A549 treated with DMSO at 1 μM for 4 hours (cell line): ENCODE results near the gene DGKH. TPM values are rescaled to one million over a fixed set of nuclear protein-coding genes. Genes with fewer than 3 reads are reported as not detected.

ENCODE experiments used
- total RNA-seq: library from RNA; stranded (reverse); fragments of 200-300 nt; extraction: Qiagen RNA extraction; gene quantifications from 5 replicates; pipeline ENCODE4 v1.2.3, GENCODE V29; 2022; ENCODE audit warnings: low read depth

DGKH gene
- total RNA-seq: 3.9 to 6.3 TPM (median 6.0 TPM) in 5 replicates

GRCh38 chr13:42048342-42048683 lies at the start of gene DGKH:
Gene DGKH, plus strand, starts transcription at chr13:42048648. Its CDS starts 126 bp downstream, at chr13:42048774.

GRCh38 chr13:42272115-42272803 lies 223.8 kb downstream of the DGKH start, which contains the start of gene AKAP11:
Gene AKAP11, plus strand, starts transcription at chr13:42272152. Its CDS starts 14,197 bp downstream, at chr13:42286349.

Other genes with a start within 250 kb of the DGKH start
- 6.7 to 8.8 TPM (median 7.4 TPM) in 5 replicates for gene VWA8, start 87.5 kb upstream of the DGKH start, total RNA-seq
- 5.7 to 10.0 TPM (median 8.9 TPM) in 5 replicates for gene AKAP11, start 223.5 kb downstream of the DGKH start, total RNA-seq